HEK293 (cell line): Measurements from ENCODE around the gene RGS14.

Source experiments
- CTCF ChIA-PET: fragments of 350-600 bp; formaldehyde crosslinking; extraction: SDS; loops from one replicate; lab custom pipeline; 2021; ENCODE audit warnings: antibody characterized with exemption; lab: Yijun Ruan, JAX
- POLR2A ChIA-PET: fragments of 300-600 bp; formaldehyde crosslinking; extraction: SDS; loops from one replicate; lab custom pipeline; 2020; ENCODE audit warnings: antibody characterized with exemption, inconsistent platforms; lab: Yijun Ruan, JAX
- H3K27ac ChIP-seq: fragments of 200-500 bp; sonication (Bioruptor generic); 2 replicates; pipeline ENCODE4 v1.5.1; 2014; ENCODE audit warnings: low read depth, low read length, control low read depth, inconsistent platforms; ENCODE audit errors: extremely low read depth
- H3K36me3 ChIP-seq, 2 experiments: fragments of 200-500 bp in 1 of 2; sonication (Bioruptor generic) in 1 of 2; 1 replicate in 1 of 2; 2 replicates in 1 of 2; pipeline ENCODE4 v1.5.1; 2014 to 2017; ENCODE audit warnings: inconsistent platforms in 2 of 2, low read length in 2 of 2; ENCODE audit not compliant: control insufficient read depth in 2 of 2, insufficient read depth in 1 of 2
- H3K4me1 ChIP-seq: fragments of 200-500 bp; sonication (Bioruptor generic); 2 replicates; pipeline ENCODE4 v1.5.1; 2014; ENCODE audit warnings: mild to moderate bottlenecking, low read length, inconsistent platforms; ENCODE audit not compliant: control insufficient read depth, insufficient read depth
- H3K4me3 ChIP-seq: 2 replicates; pipeline ENCODE4 v1.5.1; 2011; ENCODE audit warnings: low read depth, mild to moderate bottlenecking, control low read depth, low read length, moderate library complexity
- H3K9me3 ChIP-seq: fragments of 200-500 bp; sonication (Bioruptor generic); 2 replicates; pipeline ENCODE4 v1.5.1; 2014; ENCODE audit warnings: low read depth, low read length, inconsistent platforms; ENCODE audit not compliant: control insufficient read depth, insufficient read depth
- HIC1 ChIP-seq: fragments of 450-650 bp; formaldehyde crosslinking; IDR thresholded peaks from 2 replicates; pipeline ENCODE4 v1.5.1; 2016; ENCODE audit warnings: missing biosample characterization, missing genetic modification characterization
- MEIS1 ChIP-seq: sonication (generic); formaldehyde crosslinking; IDR thresholded peaks from 2 replicates; pipeline ENCODE4 v1.8.1; 2022; ENCODE audit warnings: missing genetic modification reagents, mild to moderate bottlenecking, borderline replicate concordance
- PRDM4 ChIP-seq: fragments of 450-650 bp; formaldehyde crosslinking; IDR thresholded peaks from 2 replicates; pipeline ENCODE4 v1.5.1; 2017; ENCODE audit warnings: missing biosample characterization, missing genetic modification characterization
- SCRT2 ChIP-seq: fragments of 450-650 bp; formaldehyde crosslinking; IDR thresholded peaks from 2 replicates; pipeline ENCODE4 v1.5.1; 2016; ENCODE audit warnings: missing biosample characterization, missing genetic modification characterization
- YY1 ChIP-seq: fragments of 450-650 bp; formaldehyde crosslinking; IDR thresholded peaks from 2 replicates; pipeline ENCODE4 v1.5.1; 2018; ENCODE audit warnings: missing biosample characterization, missing genetic modification characterization
- ZBTB1 ChIP-seq: fragments of 450-650 bp; formaldehyde crosslinking; IDR thresholded peaks from 2 replicates; pipeline ENCODE4 v1.5.1; 2016; ENCODE audit warnings: missing biosample characterization, missing genetic modification characterization
- ZBTB17 ChIP-seq: fragments of 450-650 bp; formaldehyde crosslinking; IDR thresholded peaks from 2 replicates; pipeline ENCODE4 v1.5.1; 2016; ENCODE audit warnings: missing biosample characterization, missing genetic modification characterization
- ZFHX2 ChIP-seq: fragments of 450-650 bp; formaldehyde crosslinking; conservative IDR thresholded peaks from 2 replicates; pipeline ENCODE4 v1.5.1; 2016; ENCODE audit warnings: missing biosample characterization, missing genetic modification characterization
- ZNF121 ChIP-seq: fragments of 450-650 bp; formaldehyde crosslinking; IDR thresholded peaks from 2 replicates; pipeline ENCODE4 v1.5.1; 2016; ENCODE audit warnings: missing biosample characterization, missing genetic modification characterization
- ZNF132 ChIP-seq: fragments of 450-650 bp; formaldehyde crosslinking; IDR thresholded peaks from 2 replicates; pipeline ENCODE4 v1.5.1; 2017; ENCODE audit warnings: missing biosample characterization, missing genetic modification characterization, borderline replicate concordance
- ZNF175 ChIP-seq: fragments of 450-650 bp; formaldehyde crosslinking; IDR thresholded peaks from 2 replicates; pipeline ENCODE4 v1.5.1; 2016; ENCODE audit warnings: missing biosample characterization, missing genetic modification characterization
- ZNF2 ChIP-seq: fragments of 450-650 bp; formaldehyde crosslinking; IDR thresholded peaks from 2 replicates; pipeline ENCODE4 v1.5.1; 2016; ENCODE audit warnings: missing biosample characterization, missing genetic modification characterization
- ZNF248 ChIP-seq: fragments of 450-650 bp; formaldehyde crosslinking; IDR thresholded peaks from 2 replicates; pipeline ENCODE4 v1.5.1; 2017; ENCODE audit warnings: missing biosample characterization, missing genetic modification characterization
- ZNF335 ChIP-seq: fragments of 450-650 bp; formaldehyde crosslinking; conservative IDR thresholded peaks from 2 replicates; pipeline ENCODE4 v1.5.1; 2016; ENCODE audit warnings: missing biosample characterization, missing genetic modification characterization
- ZNF341 ChIP-seq: fragments of 450-650 bp; formaldehyde crosslinking; IDR thresholded peaks from 2 replicates; pipeline ENCODE4; 2016; ENCODE audit warnings: low read depth, missing biosample characterization, missing genetic modification characterization
- ZNF354C ChIP-seq: fragments of 450-650 bp; formaldehyde crosslinking; IDR thresholded peaks from 2 replicates; pipeline ENCODE4 v1.5.1; 2016; ENCODE audit warnings: missing biosample characterization, missing genetic modification characterization, low read depth, borderline replicate concordance
- ZNF473 ChIP-seq: fragments of 450-650 bp; formaldehyde crosslinking; IDR thresholded peaks from 2 replicates; pipeline ENCODE4 v1.5.1; 2017; ENCODE audit warnings: missing biosample characterization, missing genetic modification characterization
- ZNF571 ChIP-seq: fragments of 450-650 bp; formaldehyde crosslinking; IDR thresholded peaks from 2 replicates; pipeline ENCODE4 v1.5.0; 2017; ENCODE audit warnings: missing biosample characterization, missing genetic modification characterization
- ZNF623 ChIP-seq: fragments of 450-650 bp; formaldehyde crosslinking; IDR thresholded peaks from 2 replicates; pipeline ENCODE4 v1.5.1; 2016; ENCODE audit warnings: missing biosample characterization, missing genetic modification characterization
- ZNF664 ChIP-seq: fragments of 450-650 bp; formaldehyde crosslinking; IDR thresholded peaks from 2 replicates; pipeline ENCODE4 v1.5.1; 2016; ENCODE audit warnings: missing biosample characterization, missing genetic modification characterization
- ZNF76 ChIP-seq: fragments of 450-650 bp; formaldehyde crosslinking; IDR thresholded peaks from 2 replicates; pipeline ENCODE4; 2016; ENCODE audit warnings: low read depth, missing biosample characterization, missing genetic modification characterization, borderline replicate concordance
- ZSCAN30 ChIP-seq: fragments of 450-650 bp; IDR thresholded peaks from 2 replicates; pipeline ENCODE4 v1.5.1; 2018; ENCODE audit warnings: missing biosample characterization, mild to moderate bottlenecking, missing genetic modification characterization, moderate library complexity

The RGS14 gene

GRCh38 chr5:177347699-177348098 is 10.0 kb upstream of the RGS14 start:
- H3K27ac ChIP-seq = no peak overlapping the region
- no peak overlapping the region for H3K4me3 ChIP-seq
- TF ChIP-seq HIC1 (tag by site-specific recombination) = no peak
- no peak for TF ChIP-seq ZNF2 (tag by site-specific recombination)
- peak; percentile 94 for TF ChIP-seq ZNF121
- no peaks in the 10 kb centered on the region for H3K9me3 ChIP-seq
- peaks cover 24 to 34% of the 10 kb centered on the region in 2 experiments for H3K36me3 ChIP-seq
- peaks cover 20% of the 10 kb centered on the region; the same call in 1 of the 2 replicates for H3K4me1 ChIP-seq
- ChIA-PET POLR2A (no interaction called here), CTCF (interaction anchor here (0.6 to 2.0 kb wide), 2 partner anchors 22 to 38 kb away, joined by 4 to 6 read pairs; no protein-coding TSS in a partner anchor)

- TF ChIP-seq ZNF335 (tag by site-specific recombination) (peak; percentile 40; the same call in 1 of the 2 replicates), ZNF354C (no peak), ZNF76 (tag by site-specific recombination) (no peak), ZNF571 (tag by site-specific recombination) (no peak), ZNF175 (tag by site-specific recombination) (no peak), ZNF132 (no peak), ZNF664 (tag by site-specific recombination) (no peak), ZSCAN30 (tag by site-specific recombination) (no peak), MEIS1 (CRISPR knock-in tag) (no peak), ZBTB17 (tag by site-specific recombination) (peak; percentile 95), ZBTB1 (tag by site-specific recombination) (0 out of 2 replicates have a peak, but pooled peaks have one; percentile 17)
- Histone ChIP-seq H3K27ac (no peak overlapping the region; the same call in 1 of the 2 replicates), H3K4me3 (no peak overlapping the region), H3K36me3 (peaks cover 14 to 28% of the 10 kb centered on the region in 2 experiments; a peak in 2 of 3 replicates), H3K4me1 (peaks cover 20% of the 10 kb centered on the region; the same call in 1 of the 2 replicates), H3K9me3 (no peaks in the 10 kb centered on the region)
- POLR2A ChIA-PET = interaction anchor here (0.7 kb wide), 2 partner anchors 19 to 40 kb away, joined by 3 to 4 read pairs; no protein-coding TSS in a partner anchor
- CTCF ChIA-PET = interaction anchor here (0.6 to 3.1 kb wide), 5 partner anchors 8 to 77 kb away, joined by 3 to 9 read pairs (median 3); partner anchors contain the start of genes GRK6 and RGS14
These were observed 8.4 kb upstream of the RGS14 start for GRCh38 chr5:177349362-177349647.

- POLR2A ChIA-PET = interaction anchor here (0.9 to 3.0 kb wide), 2 partner anchors 13 to 21 kb away, joined by 4 to 26 read pairs; no protein-coding TSS in a partner anchor
- TF ChIP-seq YY1 (no peak), SCRT2 (peak; percentile 80), ZNF473 (no peak), PRDM4 (tag by site-specific recombination) (no peak), ZNF623 (tag by site-specific recombination) (peak; percentile 96), ZNF175 (tag by site-specific recombination) (no peak), ZFHX2 (no peak), ZNF248 (tag by site-specific recombination) (no peak), ZNF341 (no peak)
- H3K36me3 ChIP-seq = peaks cover 9 to 26% of the 10 kb centered on the region in 2 experiments; a peak in 2 of 3 replicates
- no peaks in the 10 kb centered on the region for H3K9me3 ChIP-seq
- no peak overlapping the region for H3K27ac ChIP-seq
- CTCF ChIA-PET = interaction anchor here (0.7 to 3.1 kb wide), 4 partner anchors 31 to 77 kb away, joined by 3 to 9 read pairs (median 5); partner anchors contain the start of gene GRK6
- peaks cover 20% of the 10 kb centered on the region; the same call in 1 of the 2 replicates for H3K4me1 ChIP-seq
- H3K4me3 ChIP-seq = peak overlapping the region; percentile 61; the same call in 1 of the 2 replicates
These were observed 8.0 kb upstream of the RGS14 start for GRCh38 chr5:177349762-177350161.
